ENCODE data around the gene FXN.
A peak's percentile ranks its signal among the peaks of the same experiment; 100 is the strongest.
"Not testable (repeated sequence)": the region's sequence is repeated elsewhere in the genome, so short reads cannot be mapped to it uniquely, and the experiment has no call there.

Gene FXN

DNA sequence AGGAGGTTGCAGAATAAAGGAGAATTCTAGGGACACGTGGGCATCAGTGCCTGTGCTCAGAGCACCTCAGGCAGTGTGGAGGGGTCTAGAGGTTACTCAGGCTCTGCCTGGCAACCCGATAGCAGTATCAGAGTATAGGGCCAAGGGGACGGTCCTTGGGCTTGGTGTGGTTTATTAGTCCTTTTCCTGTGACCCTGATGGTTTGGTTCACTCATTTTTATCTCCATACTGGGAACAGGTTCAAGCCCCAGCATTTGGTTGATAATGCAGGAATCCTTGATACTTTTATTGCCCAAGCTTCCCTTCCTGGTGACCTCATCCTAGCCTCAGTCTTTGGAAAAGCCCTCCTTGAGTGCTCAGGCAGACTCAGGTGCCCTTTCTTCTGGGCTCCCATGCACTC is 35.5 kb downstream of the FXN start:
- no peak for DNase-seq

DNA sequence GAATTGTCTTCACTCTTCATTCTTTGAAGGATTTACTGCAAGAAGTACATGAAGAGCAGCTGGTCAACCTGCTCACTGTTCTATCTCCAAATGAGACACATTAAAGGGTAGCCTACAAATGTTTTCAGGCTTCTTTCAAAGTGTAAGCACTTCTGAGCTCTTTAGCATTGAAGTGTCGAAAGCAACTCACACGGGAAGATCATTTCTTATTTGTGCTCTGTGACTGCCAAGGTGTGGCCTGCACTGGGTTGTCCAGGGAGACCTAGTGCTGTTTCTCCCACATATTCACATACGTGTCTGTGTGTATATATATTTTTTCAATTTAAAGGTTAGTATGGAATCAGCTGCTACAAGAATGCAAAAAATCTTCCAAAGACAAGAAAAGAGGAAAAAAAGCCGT is 37.6 kb downstream of the FXN start:
- no peak for DNase-seq

- DNase-seq = no peak
These were observed 39.2 kb downstream of the FXN start for GRCh38 chr9:69074801-69075200.

GRCh38 chr9:69076550-69076949 is 41.0 kb downstream of the FXN start:
- DNase-seq = no peak

DNA sequence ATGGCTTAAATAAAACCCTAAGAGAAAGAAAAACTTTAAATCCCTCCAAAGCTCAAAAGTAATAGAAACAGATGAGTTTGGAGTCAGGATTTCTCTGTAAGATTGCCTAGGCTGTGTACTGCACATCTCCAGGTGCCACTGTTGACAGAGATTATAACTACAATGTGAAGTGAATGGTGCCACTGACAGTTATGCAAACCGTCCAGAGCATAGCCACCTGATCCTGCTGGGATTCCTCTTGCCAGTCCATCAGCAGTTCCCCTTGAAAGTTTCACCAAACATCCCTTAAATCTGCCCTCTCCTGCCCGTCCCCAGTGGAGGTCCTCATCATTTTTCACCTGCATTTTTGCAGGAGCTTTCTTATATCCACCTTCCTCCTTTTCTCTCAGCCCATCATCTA is 42.5 kb downstream of the FXN start:
- DNase-seq = no peak

DNA sequence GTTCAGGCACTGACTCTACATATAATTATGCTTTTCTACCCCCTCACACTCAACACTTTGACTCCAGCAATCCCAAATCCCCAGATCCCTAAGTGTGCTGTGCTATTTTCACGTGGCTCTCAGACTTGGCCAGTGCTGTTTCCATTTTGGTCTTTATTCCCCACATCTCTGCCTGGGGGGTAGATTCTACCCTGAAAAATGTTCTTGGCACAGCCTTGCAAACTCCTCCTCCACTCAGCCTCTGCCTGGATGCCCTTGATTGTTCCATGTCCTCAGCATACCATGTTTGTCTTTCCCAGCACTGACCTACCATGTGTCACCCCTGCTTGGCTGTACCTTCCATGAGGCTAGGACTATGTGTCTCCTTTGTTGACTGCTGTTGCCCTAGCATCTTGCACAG is 43.0 kb downstream of the FXN start:
- no peak for DNase-seq

DNA sequence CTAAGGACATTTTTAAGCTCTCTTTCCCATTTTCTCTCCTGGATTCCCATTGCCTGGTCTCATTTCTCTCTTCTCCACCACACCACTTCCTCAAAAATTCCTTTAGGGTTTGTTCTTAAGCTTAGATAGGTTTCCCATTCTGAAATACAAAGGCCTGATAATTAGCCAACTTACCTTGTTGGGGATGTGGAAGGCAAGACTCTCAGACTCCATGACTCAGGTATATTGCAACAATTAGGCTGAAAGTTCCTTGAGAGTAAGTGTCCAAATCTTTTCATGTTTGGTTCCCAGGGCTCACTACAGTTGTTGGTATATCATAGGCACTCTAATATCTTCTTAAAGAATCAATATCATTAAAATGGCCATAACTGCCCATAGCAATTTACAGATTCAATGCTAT is 43.6 kb downstream of the FXN start:
- DNase-seq = no peak

DNA sequence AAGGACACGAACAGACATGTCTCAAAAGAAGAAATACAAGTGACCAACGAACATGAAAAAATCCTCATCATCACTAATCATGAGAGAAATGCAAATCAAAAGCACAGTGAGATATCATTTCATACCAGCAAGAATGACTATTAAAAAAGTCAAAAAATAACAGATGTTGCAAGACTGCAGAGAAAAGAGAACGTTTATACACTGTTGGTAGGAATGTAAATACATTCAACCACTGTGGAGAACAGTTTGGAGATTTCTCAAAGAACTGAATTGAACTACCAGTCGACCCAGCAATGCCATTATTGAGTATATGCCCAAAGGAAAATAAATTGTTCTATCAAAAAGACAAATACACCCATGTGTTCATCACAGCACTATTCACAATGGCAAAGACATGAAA is 45.7 kb downstream of the FXN start:
- no peak for DNase-seq

DNA sequence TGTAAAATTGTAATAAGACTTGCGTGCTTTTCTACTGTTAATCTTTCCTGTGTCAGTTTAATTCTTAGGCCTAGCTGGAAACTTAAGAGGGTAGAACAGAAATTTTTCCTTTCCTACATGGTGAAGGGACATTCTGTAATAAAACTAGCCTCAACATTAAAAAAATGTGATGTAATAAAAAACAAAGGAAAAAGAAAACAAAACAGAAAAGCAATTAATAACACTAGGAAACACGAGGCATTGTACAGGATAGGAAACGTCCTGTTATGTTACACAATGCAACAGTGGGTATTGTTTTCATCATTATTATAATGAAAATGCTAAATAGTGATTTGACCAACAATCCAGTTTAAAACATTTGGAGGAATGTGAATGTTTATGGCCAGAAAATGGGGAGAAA is 47.8 kb downstream of the FXN start:
- no peak for DNase-seq

DNA sequence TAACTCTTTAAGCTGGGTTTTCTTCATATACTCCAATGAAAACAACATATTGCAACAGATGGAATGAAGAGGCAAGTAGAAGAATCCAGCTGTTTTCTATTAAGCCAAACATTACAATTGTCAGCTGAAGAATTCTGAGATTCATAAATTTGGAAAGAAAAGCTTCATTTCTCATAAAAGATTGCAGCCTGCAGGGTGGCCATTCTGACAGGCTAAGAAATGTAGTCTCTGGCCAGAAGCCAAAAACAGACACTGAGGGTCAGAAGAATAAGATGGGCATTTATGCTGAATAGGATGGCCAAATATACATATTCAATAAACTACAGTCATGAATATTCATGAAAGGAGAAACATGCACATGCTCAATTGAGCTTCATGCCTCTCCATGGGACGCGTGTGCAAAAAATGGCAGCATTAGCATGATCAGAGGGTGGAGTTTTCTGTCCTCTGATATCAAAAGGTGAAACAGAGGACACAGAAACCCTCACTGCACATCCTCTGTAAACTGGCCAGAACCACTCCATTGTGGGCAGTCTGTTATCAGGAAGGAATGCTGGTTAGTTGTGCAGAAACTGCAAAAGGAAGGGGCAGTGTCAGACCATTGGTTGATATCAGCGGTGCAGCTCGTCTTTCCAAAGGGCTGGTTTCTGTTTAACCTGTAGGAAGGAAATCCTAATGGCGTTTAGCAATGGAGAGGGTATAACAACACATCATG is 50.2 kb downstream of the FXN start:
- no peak for DNase-seq

DNA sequence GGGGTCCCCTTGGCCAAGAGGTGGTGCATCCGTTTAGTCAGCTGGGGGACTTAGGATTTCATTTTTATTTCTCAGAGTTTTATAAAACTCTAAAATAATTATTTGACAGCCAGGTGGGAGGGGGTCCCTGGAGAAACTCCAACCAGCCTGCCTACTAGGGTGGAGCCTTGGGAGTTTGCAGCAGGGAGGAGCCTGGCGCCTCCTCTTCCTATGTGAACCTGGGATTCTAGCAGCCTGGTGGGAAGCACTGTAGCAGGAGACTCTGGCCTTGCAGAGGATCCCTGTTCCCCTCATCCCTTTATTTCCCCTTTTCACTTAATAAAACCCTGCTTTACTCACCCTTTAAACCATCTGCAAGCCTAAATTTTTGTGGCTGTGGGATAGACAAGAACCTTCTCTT is 50.8 kb downstream of the FXN start:
- DNase-seq = no peak

GRCh38 chr9:69086769-69087168 is 51.2 kb downstream of the FXN start:
- DNase-seq = no peak

- no peak for DNase-seq
These were observed 53.5 kb downstream of the FXN start for GRCh38 chr9:69089082-69089481.

- no peak for DNase-seq
These were observed 53.9 kb downstream of the FXN start for GRCh38 chr9:69089491-69089890.

DNA sequence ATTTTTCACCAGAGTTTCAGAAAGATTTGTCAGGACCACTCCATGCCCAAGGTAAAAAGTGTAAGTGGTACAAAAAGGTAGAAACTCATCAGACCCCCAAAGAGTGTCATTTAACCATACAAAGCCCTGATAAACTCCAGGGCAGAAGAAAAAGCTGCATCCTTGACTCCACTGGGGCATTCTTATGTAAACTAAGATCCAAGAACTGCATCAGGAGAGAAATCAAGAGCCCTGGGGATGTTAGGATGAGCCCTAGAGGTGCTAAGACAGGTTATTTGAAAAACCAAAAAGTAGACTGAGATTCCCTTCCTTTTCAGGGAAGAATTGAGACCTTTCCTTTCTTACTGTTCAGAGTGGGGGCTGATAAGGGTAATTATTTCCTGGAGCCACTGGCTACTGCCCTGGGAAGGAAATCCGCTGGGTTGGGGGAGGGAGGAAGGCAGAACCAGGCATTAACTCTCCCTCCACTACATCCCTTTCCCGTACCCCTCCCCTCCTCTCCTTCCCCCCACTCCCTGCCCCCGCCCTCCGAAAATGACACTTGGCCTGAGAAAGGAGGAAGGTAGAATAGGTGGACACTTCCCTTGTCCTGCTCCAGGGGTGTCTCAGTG is 54.7 kb downstream of the FXN start:
- DNase-seq = no peak

GRCh38 chr9:69090946-69091345 is 55.4 kb downstream of the FXN start:
- DNase-seq = no peak

DNA sequence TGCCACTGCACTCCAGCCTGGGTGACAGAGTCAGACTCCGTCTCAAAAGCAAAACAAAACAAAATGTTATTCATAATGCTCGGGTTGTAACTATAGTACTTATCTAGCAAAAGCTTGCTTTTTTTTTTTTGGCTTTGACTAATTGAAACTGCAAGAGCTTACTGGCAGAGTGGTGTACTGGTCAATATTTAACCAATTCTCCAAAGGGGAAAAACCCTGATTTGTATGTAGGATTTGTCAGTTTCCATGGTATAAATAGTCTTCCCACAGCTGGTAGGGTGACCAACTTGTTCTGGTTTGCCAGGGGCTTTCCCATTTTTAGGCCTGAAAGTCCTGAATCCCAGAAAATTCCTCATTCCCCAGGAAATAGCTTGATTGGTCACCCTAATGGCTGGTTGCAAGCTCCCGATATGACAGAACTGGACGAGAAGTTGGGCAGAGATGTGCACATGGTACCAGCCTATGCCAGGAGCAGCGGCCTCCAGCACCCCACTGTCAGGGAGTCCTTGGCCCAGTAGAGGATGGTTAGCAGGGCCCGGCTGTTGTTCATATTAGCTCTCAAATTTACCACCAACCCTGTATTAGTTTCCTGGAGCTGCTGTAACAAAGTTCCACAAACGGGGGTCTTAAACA is 58.0 kb downstream of the FXN start:
- DNase-seq = peak; percentile 87

GRCh38 chr9:69094361-69095135 is 59.0 kb downstream of the FXN start:
- DNase-seq = not testable (repeated sequence)

- DNase-seq = peak; percentile 32
These were observed 61.5 kb downstream of the FXN start for GRCh38 chr9:69097064-69097463.

DNA sequence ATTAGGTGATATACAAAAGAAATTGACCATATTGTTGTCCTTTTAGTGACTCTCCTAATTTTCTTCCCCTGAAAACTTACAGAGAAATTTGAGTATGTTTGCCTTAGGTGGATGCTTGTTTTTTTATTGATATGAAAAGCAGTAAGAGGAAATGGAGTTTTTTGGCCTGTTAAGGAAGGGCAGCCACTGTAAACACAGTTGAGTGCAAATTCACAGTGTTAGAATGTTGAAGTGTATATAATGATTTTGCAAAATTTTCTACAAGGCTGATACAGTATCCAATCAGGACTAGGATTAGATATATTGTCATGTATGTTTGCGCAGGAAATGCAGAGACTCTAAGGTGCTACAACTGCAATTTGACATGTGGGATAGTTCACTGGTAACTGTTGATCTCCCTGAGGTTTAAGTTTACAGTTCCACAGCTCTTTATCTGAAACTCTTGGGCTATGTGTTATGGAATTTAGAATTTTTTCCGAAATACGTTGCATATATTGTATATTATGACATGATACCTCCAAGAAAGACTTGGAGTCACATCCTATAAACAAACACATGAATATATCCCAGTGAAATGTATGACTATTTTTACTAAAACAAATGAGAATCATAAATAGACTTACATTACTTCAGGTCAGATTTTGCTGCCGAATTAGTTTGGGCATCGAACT is 62.5 kb downstream of the FXN start:
- DNase-seq = no peak

- not testable (repeated sequence) for DNase-seq
These were observed 67.9 kb downstream of the FXN start for GRCh38 chr9:69103348-69103996.

DNA sequence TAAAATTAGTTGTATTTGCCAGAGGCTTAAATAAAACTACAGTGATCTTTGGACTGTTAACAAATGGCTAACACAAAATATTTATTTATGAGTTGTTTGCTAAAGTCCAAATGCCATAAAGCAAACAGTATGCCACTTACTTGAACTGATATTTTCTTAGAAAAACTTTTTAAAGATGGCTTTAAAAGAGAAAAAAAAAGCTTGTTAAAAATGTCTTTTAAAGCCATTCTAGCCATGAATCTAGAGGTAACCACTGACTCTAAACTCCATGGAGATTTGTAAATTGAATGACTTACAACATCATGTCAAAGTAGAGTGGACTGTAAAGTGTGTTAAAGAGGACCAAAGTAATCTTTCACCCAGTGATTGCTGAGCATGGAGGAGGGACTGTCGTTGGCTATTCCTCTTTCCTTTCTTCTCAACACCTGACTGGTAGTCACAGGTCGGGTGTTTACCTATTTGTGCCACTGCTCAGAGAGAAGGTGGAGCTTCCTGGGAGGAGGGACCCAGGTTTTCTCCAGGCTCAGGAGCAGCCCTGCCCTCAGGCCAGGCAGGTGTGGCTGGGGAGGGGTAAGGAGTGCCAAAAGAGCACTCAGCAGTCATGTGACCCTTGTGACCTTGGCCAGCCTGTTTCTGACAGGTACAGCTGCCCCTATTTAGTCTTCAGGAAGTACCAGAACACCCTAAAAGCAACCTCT is 69.4 kb downstream of the FXN start:
- DNase-seq = no peak

Measured in kidney glomerular epithelial cell (primary cell).